ENCODE measurements around the gene CCNK.

The CCNK gene

GRCh38 chr14:99530407-99531155 is 49.4 kb downstream of the CCNK start:
- peak overlapping the region; percentile 5; the same call in 1 of the 2 replicates for H3K4me3 ChIP-seq (ENCODE audit: low read depth, low read length)
- TF ChIP-seq, protein P1, sequence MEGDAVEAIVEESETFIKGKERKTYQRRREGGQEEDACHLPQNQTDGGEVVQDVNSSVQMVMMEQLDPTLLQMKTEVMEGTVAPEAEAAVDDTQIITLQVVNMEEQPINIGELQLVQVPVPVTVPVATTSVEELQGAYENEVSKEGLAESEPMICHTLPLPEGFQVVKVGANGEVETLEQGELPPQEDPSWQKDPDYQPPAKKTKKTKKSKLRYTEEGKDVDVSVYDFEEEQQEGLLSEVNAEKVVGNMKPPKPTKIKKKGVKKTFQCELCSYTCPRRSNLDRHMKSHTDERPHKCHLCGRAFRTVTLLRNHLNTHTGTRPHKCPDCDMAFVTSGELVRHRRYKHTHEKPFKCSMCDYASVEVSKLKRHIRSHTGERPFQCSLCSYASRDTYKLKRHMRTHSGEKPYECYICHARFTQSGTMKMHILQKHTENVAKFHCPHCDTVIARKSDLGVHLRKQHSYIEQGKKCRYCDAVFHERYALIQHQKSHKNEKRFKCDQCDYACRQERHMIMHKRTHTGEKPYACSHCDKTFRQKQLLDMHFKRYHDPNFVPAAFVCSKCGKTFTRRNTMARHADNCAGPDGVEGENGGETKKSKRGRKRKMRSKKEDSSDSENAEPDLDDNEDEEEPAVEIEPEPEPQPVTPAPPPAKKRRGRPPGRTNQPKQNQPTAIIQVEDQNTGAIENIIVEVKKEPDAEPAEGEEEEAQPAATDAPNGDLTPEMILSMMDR (IDR thresholded peaks at IDR 0.05; ENCODE audit: low read depth, low read length) = no peak

DNA sequence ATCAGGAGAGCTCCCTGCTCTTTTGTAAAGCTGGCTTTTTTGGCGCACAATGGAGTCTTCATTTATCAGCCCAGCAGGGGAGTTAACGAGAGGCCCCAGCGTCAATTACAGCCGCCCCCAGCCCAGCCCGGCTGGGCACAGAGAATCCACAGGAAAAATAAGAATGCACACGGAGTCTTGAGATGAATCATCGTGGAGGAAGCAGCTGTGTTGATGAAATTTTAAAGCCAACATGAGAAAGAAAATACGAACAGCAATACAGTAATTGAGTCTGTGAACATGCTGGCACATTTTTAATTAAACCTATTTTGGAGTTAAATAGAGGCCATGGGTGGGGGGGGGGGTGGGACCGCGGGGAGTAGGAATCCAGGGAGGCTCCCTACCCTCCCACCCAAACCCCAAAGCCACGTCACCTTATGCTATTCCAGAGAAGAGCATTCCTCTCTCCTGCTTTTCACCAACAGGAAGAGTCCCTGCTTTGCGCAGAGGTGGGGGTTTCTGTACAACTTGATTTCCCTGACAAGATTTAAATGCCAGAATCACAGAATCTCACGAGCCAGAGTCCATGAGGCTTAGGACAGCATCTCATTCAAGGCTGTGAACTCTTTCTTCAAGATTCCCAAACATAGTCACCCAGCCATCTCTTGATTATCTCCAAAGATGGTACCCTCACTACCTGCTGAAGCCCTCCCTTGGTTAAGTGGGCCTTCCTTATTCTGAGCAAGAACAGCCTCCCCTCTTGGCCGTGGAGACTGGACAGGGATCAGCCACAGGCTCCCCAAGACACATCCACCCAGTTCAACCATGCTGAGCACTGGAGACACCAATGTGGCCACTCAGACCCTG is 50.3 kb downstream of the CCNK start:
- TF ChIP-seq, protein P1 (IDR thresholded peaks at IDR 0.05; ENCODE audit: low read depth, low read length) = no peak

GRCh38 chr14:99532310-99532709 is 51.1 kb downstream of the CCNK start:
- H3K4me3 ChIP-seq (ENCODE audit: low read depth, low read length) = no peak overlapping the region
- TF ChIP-seq, protein P1 (IDR thresholded peaks at IDR 0.05; ENCODE audit: low read depth, low read length) = no peak

More for the DNA sequence above, 50.3 kb downstream of the CCNK start:
- peak overlapping the region; percentile 5; the same call in 1 of the 2 replicates for H3K4me3 ChIP-seq (ENCODE audit: low read depth, low read length)

DNA sequence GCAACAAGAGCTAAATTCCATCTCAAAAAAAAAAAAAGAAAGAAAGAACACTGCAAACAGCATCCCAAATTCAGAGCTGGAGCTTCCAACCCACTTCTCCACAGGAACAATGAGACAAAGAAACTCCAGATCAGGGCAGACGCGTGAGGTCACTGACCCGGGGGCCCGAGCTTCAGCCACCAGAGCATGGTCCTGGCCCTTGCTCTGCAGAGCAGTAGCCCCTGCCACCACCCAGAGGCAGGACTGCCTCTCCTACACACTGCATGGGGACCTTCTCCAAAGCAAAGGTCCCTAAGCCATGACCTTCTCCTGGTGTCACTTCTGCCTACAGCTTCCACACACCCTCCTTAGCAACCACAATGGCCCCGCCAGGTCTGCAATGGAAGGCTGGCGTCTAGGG is 53.1 kb downstream of the CCNK start:
- no peak overlapping the region for H3K4me3 ChIP-seq (ENCODE audit: low read depth, low read length)
- TF ChIP-seq, protein P1 (IDR thresholded peaks at IDR 0.05; ENCODE audit: low read depth, low read length) = no peak

DNA sequence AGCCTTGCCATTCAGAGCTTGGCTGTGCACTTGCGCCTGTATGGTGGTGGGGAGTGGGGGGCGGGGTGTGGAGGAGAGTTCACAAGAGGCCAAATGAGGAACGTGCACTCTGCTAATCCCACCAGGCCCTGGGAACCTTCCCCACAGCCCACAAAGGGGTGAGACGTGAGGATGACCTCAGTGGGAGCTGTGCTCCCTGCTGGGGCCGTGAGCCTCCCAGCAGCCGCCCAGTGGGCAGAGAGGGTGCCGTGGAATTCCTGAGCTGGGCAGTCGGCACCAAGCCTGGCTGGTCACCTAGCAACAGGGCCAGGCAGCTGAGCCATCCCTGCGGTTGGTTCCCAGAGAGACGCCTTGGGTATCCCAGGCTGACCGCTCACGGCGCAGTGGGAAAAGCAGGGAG is 53.7 kb downstream of the CCNK start:
- H3K4me3 ChIP-seq (ENCODE audit: low read depth, low read length) = no peak overlapping the region
- TF ChIP-seq, protein P1 (IDR thresholded peaks at IDR 0.05; ENCODE audit: low read depth, low read length) = no peak

DNA sequence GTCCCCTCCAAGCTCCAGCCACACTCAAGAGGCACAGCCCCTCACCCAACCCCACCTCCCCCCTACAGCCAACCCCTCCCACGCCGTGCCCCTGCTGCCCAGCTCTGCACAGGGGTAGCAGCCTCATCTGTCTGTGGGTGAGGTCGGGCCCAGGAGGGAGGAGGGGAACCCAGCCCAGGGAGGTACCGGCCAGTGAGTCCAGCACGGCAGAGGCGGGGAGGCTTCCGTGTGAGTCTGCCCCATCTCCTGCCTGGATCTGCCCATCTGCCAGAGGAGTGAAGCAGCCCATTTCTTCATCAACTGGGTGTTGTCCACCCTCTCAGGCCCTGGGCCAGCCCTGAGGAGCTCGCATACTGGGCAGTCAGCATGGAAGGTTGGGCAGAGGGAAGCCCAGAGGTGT is 54.2 kb downstream of the CCNK start:
- TF ChIP-seq, protein P1 (IDR thresholded peaks at IDR 0.05; ENCODE audit: low read depth, low read length) = no peak
- H3K4me3 ChIP-seq (ENCODE audit: low read depth, low read length) = no peak overlapping the region
